Neural cell (in vitro differentiated cells): Measurements from ENCODE around the gene FGGY.

Experiments used
- EP300 ChIP-seq: fragments of 450-650 bp; conservative IDR thresholded peaks from 2 replicates; pipeline ENCODE4 v1.6.1; 2014; ENCODE audit warnings: antibody characterized with exemption, mild to moderate bottlenecking, moderate library complexity; ENCODE audit not compliant: poor library complexity, severe bottlenecking
- EZH2 ChIP-seq: fragments of 200-600, 300-800 bp; shearing (Covaris generic), sonication (generic); IDR thresholded peaks from 2 replicates; pipeline ENCODE4 v1.6.1; 2014; ENCODE audit warnings: antibody characterized with exemption, low read length, borderline replicate concordance, mild to moderate bottlenecking; ENCODE audit not compliant: insufficient read depth, poor library complexity, severe bottlenecking
- MXI1 ChIP-seq: fragments of 450-650 bp; conservative IDR thresholded peaks from 2 replicates; pipeline ENCODE4 v1.6.1; 2014; ENCODE audit warnings: antibody characterized with exemption, mild to moderate bottlenecking; ENCODE audit not compliant: poor library complexity, severe bottlenecking
- POLR2AphosphoS5 ChIP-seq: IDR thresholded peaks from 2 replicates; pipeline ENCODE4 v1.6.1; 2012
- RAD21 ChIP-seq: fragments of 450-650 bp; conservative IDR thresholded peaks from 2 replicates; pipeline ENCODE4 v1.6.1; 2014; ENCODE audit warnings: antibody characterized with exemption, mild to moderate bottlenecking, moderate library complexity
- TAF1 ChIP-seq: IDR thresholded peaks from 2 replicates; pipeline ENCODE4 v1.6.1; 2012; ENCODE audit warnings: low read depth
- TF ChIP-seq, protein P1 (sequence below): fragments of 450-650 bp; IDR thresholded peaks from 2 replicates; pipeline ENCODE4 v1.5.1; 2014; ENCODE audit warnings: antibody characterized with exemption, mild to moderate bottlenecking, moderate library complexity; ENCODE audit not compliant: poor library complexity, severe bottlenecking
- TF ChIP-seq, protein P2 (sequence below): IDR thresholded peaks from 2 replicates; pipeline ENCODE4 v1.6.1; 2012; ENCODE audit warnings: borderline replicate concordance

DNA sequence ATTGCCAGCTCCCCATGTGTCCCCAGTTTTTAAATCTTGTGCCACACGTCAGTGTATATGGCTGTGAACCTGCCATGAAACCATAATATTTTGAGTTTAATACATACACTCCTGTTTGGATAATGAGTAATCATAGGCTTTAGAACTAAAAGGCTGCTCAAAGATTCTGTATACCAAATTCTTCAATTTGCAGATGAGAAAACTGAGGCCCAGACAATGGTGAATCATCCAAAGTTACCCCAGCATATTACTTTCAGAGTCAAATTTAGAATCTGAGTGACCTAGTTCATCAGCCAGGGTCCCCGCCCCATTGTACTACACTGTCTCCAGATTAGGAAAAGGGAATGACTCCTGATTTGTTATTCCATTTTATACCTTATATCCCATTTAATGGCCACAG, 224.6 kb downstream of the FGGY start:
- TF ChIP-seq, protein P1, sequence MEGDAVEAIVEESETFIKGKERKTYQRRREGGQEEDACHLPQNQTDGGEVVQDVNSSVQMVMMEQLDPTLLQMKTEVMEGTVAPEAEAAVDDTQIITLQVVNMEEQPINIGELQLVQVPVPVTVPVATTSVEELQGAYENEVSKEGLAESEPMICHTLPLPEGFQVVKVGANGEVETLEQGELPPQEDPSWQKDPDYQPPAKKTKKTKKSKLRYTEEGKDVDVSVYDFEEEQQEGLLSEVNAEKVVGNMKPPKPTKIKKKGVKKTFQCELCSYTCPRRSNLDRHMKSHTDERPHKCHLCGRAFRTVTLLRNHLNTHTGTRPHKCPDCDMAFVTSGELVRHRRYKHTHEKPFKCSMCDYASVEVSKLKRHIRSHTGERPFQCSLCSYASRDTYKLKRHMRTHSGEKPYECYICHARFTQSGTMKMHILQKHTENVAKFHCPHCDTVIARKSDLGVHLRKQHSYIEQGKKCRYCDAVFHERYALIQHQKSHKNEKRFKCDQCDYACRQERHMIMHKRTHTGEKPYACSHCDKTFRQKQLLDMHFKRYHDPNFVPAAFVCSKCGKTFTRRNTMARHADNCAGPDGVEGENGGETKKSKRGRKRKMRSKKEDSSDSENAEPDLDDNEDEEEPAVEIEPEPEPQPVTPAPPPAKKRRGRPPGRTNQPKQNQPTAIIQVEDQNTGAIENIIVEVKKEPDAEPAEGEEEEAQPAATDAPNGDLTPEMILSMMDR, result no peak
- TF ChIP-seq MXI1 (no peak), TAF1 (no peak), EP300 (no peak), EZH2 (no peak), POLR2AphosphoS5 (no peak), RAD21 (no peak)
- TF ChIP-seq, protein P2, sequence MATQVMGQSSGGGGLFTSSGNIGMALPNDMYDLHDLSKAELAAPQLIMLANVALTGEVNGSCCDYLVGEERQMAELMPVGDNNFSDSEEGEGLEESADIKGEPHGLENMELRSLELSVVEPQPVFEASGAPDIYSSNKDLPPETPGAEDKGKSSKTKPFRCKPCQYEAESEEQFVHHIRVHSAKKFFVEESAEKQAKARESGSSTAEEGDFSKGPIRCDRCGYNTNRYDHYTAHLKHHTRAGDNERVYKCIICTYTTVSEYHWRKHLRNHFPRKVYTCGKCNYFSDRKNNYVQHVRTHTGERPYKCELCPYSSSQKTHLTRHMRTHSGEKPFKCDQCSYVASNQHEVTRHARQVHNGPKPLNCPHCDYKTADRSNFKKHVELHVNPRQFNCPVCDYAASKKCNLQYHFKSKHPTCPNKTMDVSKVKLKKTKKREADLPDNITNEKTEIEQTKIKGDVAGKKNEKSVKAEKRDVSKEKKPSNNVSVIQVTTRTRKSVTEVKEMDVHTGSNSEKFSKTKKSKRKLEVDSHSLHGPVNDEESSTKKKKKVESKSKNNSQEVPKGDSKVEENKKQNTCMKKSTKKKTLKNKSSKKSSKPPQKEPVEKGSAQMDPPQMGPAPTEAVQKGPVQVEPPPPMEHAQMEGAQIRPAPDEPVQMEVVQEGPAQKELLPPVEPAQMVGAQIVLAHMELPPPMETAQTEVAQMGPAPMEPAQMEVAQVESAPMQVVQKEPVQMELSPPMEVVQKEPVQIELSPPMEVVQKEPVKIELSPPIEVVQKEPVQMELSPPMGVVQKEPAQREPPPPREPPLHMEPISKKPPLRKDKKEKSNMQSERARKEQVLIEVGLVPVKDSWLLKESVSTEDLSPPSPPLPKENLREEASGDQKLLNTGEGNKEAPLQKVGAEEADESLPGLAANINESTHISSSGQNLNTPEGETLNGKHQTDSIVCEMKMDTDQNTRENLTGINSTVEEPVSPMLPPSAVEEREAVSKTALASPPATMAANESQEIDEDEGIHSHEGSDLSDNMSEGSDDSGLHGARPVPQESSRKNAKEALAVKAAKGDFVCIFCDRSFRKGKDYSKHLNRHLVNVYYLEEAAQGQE, result no peak
